ENCODE data around the gene AHRR. TPM values are rescaled to one million over a fixed set of nuclear protein-coding genes. Genes with fewer than 3 reads are reported as not detected.
"Not testable (repeated sequence)": the region's sequence is repeated elsewhere in the genome, so short reads cannot be mapped to it uniquely, and the experiment has no call there.

The AHRR gene
- polyA plus RNA-seq, 2 of the 4 experiments (the other 2 are of a cell fraction): 1.2 to 1.7 TPM

DNA sequence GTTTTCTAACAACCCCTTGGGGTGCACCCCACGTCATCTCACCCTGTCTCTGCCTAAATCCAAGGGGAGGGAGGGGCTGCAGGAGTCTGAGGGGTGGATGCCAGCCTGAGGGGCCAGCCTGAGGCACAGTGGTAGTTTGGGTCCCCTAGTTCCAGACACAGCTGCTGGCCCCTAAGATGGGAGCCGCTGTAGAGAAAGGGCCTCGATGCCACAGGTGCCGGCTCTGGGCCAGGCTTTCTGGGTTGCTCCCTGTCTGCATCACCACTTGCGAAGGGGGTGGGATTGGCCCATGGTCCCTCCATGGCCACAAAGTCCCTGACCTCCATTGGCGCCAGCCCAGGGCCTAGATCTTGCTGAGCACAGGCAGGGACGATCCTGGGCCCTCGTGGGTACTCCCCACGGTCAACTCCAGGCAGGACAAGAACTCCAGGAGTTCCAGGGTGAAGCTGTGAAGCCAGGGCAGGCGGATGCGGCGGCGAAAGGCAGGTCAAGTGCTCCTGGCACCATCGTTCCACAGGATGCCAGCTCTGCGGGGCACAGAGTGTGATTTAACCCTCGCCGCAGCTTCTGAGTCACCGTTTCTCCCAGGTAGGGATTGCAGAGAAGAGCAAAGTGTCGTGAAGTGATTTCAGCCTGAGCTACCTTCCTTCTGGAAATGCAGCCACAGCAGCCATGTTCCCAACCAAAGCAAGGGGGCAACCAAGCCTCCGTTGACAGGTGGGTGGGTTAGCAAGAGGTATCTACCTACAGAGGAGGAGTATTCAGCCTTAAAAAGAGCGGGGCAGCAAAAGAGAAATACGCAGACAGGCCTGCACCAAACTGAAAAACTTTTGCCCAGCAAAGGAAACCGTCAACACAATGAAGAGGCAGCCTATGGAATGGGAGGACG is 79.9 kb downstream of the AHRR start:
- no peak for DNase-seq (ENCODE audit: low read depth in 1 of 2, low spot score in 1 of 2)
- peaks cover 3% of the 10 kb centered on the region; the same call in 1 of the 3 replicates for H3K4me1 ChIP-seq
- no peak for TF ChIP-seq RFX5 (IDR thresholded peaks at IDR 0.05)
- TF ChIP-seq KDM5A (IDR thresholded peaks at IDR 0.05): no peak
- no peak for TF ChIP-seq MYC (IDR thresholded peaks at IDR 0.05; ENCODE audit: borderline replicate concordance, low read length)
- FAIRE-seq: no peak
- ATAC-seq: no peak
- H3K4me2 ChIP-seq: no peak overlapping the region
- H3K4me3 ChIP-seq: no peak overlapping the region
- POLR2A ChIA-PET: no interaction called here
- 87% methylated on average over 17 of the region's 24 CpGs for WGBS (ENCODE audit: missing lambda C conversion rate)
- H3K9me3 ChIP-seq: no peaks in the 10 kb centered on the region
- CTCF ChIA-PET: no interaction called here
- no peak overlapping the region for H3K27ac ChIP-seq

DNA sequence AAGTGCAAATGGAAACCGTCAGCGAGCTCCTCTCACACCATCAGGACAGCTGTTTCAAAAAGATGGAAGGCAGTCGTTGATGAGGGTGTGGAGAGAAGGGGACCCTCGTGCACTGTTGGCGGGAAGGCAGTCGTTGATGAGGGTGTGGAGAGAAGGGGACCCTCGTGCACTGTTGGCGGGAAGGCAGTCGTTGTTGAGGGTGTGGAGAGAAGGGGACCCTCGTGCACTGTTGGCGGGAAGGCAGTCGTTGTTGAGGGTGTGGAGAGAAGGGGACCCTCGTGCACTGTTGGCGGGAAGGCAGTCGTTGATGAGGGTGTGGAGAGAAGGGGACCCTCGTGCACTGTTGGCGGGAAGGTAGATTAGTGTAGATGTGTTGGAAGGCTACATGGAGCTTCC is 80.7 kb downstream of the AHRR start:
- WGBS (ENCODE audit: missing lambda C conversion rate): 87% methylated on average over 15 of the region's 17 CpGs
- H3K27ac ChIP-seq; ATAC-seq; FAIRE-seq; H3K4me1 ChIP-seq; H3K4me2 ChIP-seq; H3K9me3 ChIP-seq; H3K4me3 ChIP-seq; DNase-seq (ENCODE audit: low read depth in 1 of 2, low spot score in 1 of 2); POLR2A ChIA-PET: not testable (repeated sequence)
- CTCF ChIA-PET: interaction anchor here (1.1 kb wide), 1 partner anchor 28 kb away, joined by 3 read pairs; no protein-coding TSS in a partner anchor

DNA sequence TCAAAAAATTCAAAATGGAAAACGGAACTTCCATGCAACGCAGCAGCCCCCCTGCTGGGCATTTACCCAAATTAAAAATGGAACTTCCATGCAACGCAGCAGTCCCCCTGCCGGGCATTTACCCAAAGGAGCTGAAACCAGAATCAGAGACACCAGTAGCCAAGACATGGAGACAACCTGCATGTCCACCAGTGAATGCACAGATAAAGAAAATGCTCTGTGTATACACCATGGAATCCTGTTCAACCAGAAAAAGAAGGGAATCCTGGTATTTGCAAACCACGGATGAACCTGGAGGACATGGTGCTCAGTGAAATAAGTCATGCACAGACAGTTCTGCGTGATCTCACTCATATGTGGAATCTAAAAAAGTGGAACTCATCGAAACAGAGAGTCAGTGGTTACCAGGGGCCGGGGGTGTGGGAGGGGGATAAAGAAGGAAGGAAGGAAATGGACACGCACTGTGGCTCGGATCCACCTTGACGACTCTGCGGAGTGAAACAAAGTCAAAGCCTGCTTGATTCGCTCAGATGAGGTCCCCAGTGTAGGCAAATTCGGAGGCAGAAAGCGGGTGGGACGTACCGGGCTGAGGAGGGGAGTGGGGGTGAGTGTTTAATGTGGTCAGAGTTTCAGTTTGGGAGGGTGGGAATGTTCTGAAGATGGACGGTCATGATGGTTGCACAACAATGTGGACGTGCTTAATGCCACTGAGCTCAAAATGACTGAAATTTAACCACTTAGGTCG is 81.3 kb downstream of the AHRR start:
- POLR2A ChIA-PET: no interaction called here
- no peak for FAIRE-seq

More for the DNA sequence above, 81.3 kb downstream of the AHRR start:
- CTCF ChIA-PET: interaction anchor here (0.8 to 1.1 kb wide), 2 partner anchors 27 to 65 kb away, joined by 3 read pairs; no protein-coding TSS in a partner anchor
- no peak overlapping the region for H3K4me3 ChIP-seq
- no peak for ATAC-seq
- 91% methylated on average over 20 of the region's 20 CpGs for WGBS (ENCODE audit: missing lambda C conversion rate)
- H3K4me1 ChIP-seq: peaks cover 3% of the 10 kb centered on the region; the same call in 1 of the 3 replicates
- no peaks in the 10 kb centered on the region for H3K9me3 ChIP-seq
- TF ChIP-seq POLR2A (IDR thresholded peaks at IDR 0.05; ENCODE audit: low read length) (no peak), ZNF302 (CRISPR knock-in tag; IDR thresholded peaks at IDR 0.05) (no peak), ZFP36 (IDR thresholded peaks at IDR 0.05; ENCODE audit: borderline replicate concordance, partially characterized antibody) (no peak), FOXS1 (CRISPR knock-in tag; IDR thresholded peaks at IDR 0.05) (no peak), ESRRA (IDR thresholded peaks at IDR 0.05; ENCODE audit: borderline replicate concordance, low read length) (no peak), GATA3 (IDR thresholded peaks at IDR 0.05; ENCODE audit: borderline replicate concordance) (no peak)
- TF ChIP-seq, protein P1, sequence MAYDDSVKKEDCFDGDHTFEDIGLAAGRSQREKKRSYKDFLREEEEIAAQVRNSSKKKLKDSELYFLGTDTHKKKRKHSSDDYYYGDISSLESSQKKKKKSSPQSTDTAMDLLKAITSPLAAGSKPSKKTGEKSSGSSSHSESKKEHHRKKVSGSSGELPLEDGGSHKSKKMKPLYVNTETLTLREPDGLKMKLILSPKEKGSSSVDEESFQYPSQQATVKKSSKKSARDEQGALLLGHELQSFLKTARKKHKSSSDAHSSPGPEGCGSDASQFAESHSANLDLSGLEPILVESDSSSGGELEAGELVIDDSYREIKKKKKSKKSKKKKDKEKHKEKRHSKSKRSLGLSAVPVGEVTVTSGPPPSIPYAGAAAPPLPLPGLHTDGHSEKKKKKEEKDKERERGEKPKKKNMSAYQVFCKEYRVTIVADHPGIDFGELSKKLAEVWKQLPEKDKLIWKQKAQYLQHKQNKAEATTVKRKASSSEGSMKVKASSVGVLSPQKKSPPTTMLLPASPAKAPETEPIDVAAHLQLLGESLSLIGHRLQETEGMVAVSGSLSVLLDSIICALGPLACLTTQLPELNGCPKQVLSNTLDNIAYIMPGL (CRISPR knock-in tag; IDR thresholded peaks at IDR 0.05; ENCODE audit: borderline replicate concordance): no peak
- TF ChIP-seq, protein P2, sequence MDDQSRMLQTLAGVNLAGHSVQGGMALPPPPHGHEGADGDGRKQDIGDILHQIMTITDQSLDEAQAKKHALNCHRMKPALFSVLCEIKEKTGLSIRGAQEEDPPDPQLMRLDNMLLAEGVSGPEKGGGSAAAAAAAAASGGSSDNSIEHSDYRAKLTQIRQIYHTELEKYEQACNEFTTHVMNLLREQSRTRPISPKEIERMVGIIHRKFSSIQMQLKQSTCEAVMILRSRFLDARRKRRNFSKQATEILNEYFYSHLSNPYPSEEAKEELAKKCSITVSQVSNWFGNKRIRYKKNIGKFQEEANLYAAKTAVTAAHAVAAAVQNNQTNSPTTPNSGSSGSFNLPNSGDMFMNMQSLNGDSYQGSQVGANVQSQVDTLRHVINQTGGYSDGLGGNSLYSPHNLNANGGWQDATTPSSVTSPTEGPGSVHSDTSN (IDR thresholded peaks at IDR 0.05): no peak
- TF ChIP-seq, protein P3, sequence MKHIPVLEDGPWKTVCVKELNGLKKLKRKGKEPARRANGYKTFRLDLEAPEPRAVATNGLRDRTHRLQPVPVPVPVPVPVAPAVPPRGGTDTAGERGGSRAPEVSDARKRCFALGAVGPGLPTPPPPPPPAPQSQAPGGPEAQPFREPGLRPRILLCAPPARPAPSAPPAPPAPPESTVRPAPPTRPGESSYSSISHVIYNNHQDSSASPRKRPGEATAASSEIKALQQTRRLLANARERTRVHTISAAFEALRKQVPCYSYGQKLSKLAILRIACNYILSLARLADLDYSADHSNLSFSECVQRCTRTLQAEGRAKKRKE (CRISPR knock-in tag; IDR thresholded peaks at IDR 0.05; ENCODE audit: low read depth): no peak
- TF ChIP-seq, protein P4, sequence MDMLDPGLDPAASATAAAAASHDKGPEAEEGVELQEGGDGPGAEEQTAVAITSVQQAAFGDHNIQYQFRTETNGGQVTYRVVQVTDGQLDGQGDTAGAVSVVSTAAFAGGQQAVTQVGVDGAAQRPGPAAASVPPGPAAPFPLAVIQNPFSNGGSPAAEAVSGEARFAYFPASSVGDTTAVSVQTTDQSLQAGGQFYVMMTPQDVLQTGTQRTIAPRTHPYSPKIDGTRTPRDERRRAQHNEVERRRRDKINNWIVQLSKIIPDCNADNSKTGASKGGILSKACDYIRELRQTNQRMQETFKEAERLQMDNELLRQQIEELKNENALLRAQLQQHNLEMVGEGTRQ (IDR thresholded peaks at IDR 0.05): no peak
- H3K4me2 ChIP-seq: no peak overlapping the region
- no peak for DNase-seq (ENCODE audit: low read depth in 1 of 2, low spot score in 1 of 2)
- H3K27ac ChIP-seq: no peak overlapping the region
